ENCODE results near the gene DNAJA2. TPM values are rescaled to one million over a fixed set of nuclear protein-coding genes. Genes with fewer than 3 reads are reported as not detected.

The DNAJA2 gene
- total RNA-seq, 1 experiment from 2014 or later = 101 TPM

GRCh38 chr16:47017636-47018035, 44.2 kb upstream of the DNAJA2 start (continued):
- TF ChIP-seq ZSCAN18 (CRISPR knock-in tag; IDR thresholded peaks at IDR 0.05) (no peak), NFE2L1 (CRISPR knock-in tag; IDR thresholded peaks at IDR 0.05) (no peak), ATF3 (CRISPR knock-in tag; conservative IDR thresholded peaks at IDR 0.05) (no peak), ZNF263 (CRISPR knock-in tag; IDR thresholded peaks at IDR 0.05; ENCODE audit: low read depth) (no peak), HMGA2 (CRISPR knock-in tag; IDR thresholded peaks at IDR 0.05) (no peak), ZNF219 (CRISPR knock-in tag; IDR thresholded peaks at IDR 0.05; ENCODE audit: borderline replicate concordance) (no peak)

- ChIA-PET CTCF (no interaction called here), POLR2A (no interaction called here)
- H3K9me3 Mint-ChIP-seq = peaks cover 5% of the 10 kb centered on the region; the same call in 1 of the 2 replicates
- peaks cover 15% of the 10 kb centered on the region for H3K4me1 Mint-ChIP-seq
- no peak overlapping the region for H3K27ac Mint-ChIP-seq
- DNase-seq (ENCODE audit: low spot score) (no peak), ATAC-seq (no peak)
- H3K4me3 Mint-ChIP-seq = no peak overlapping the region
- H3K27me3 Mint-ChIP-seq (ENCODE audit: low read depth) = no peaks in the 10 kb centered on the region
- no peaks in the 10 kb centered on the region for H3K36me3 Mint-ChIP-seq
- TF ChIP-seq USF2 (CRISPR knock-in tag; IDR thresholded peaks at IDR 0.05) = no peak
- no peak for TF ChIP-seq FOXK1 (CRISPR knock-in tag; IDR thresholded peaks at IDR 0.05)
- no peak for TF ChIP-seq ZNF512 (CRISPR knock-in tag; IDR thresholded peaks at IDR 0.05; ENCODE audit: borderline replicate concordance)
- TF ChIP-seq ESRRA (CRISPR knock-in tag; IDR thresholded peaks at IDR 0.05; ENCODE audit: borderline replicate concordance) = no peak
- no peak for TF ChIP-seq NR1H2 (CRISPR knock-in tag; IDR thresholded peaks at IDR 0.05)
- no peak for TF ChIP-seq ZNF425 (CRISPR knock-in tag; conservative IDR thresholded peaks at IDR 0.05)
- no peak for TF ChIP-seq E2F1 (CRISPR knock-in tag; IDR thresholded peaks at IDR 0.05)
- TF ChIP-seq ZMAT4 (CRISPR knock-in tag; IDR thresholded peaks at IDR 0.05) = no peak
- TF ChIP-seq ZNF263 (CRISPR knock-in tag; IDR thresholded peaks at IDR 0.05; ENCODE audit: low read depth) = no peak
- no peak for TF ChIP-seq JUN (CRISPR knock-in tag; IDR thresholded peaks at IDR 0.05)
- TF ChIP-seq CTCF (IDR thresholded peaks at IDR 0.05) = no peak
These were observed 43.2 kb upstream of the DNAJA2 start for GRCh38 chr16:47016700-47017133.

Data from WTC11 (cell line).